T-helper 9 cell (primary cell): ENCODE data around the gene TENT5C.

Experiments used
- DNase-seq: peaks from one replicate; pipeline ENCODE4 v3.0.0-alpha.2; 2020

The TENT5C gene

DNA sequence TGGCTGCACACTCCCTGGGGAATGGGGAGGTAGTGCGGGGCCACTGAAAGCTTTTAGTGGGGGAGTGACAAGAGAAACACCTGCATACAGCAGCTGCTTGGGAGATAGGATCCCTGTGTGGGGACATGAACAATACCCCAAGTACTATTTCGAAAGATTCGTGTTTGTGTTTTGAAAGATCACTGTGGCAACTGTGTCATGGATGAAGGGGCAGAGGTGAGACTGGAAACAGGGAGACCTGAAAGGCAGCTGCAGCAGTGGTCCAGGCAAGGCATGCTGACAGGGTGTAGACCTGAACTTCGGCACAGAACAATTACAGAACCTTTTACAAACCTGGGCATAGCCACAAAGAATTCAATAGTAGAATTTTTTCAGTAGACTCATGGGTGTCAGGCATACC is 32.9 kb downstream of the TENT5C start:
- no peak for DNase-seq

DNA sequence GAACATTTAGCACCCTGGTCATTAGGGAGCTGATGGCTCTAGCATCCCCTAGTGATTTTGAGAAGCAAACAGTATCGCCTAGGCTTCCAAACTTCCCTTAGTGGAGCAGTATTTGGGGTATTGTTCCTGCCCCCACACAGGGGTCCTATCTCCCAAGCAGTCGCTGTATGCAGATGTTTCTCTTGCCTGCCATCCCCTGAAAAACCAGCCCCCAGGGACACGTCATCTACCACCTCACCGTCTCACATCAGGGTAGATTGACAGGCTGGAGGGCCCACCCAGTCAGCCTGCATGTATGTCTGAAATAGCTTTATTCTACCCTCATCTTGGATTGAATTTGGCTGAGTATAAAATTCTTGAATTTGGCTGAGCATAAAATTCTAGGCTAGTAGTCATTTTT is 33.9 kb downstream of the TENT5C start:
- DNase-seq, result no peak

DNA sequence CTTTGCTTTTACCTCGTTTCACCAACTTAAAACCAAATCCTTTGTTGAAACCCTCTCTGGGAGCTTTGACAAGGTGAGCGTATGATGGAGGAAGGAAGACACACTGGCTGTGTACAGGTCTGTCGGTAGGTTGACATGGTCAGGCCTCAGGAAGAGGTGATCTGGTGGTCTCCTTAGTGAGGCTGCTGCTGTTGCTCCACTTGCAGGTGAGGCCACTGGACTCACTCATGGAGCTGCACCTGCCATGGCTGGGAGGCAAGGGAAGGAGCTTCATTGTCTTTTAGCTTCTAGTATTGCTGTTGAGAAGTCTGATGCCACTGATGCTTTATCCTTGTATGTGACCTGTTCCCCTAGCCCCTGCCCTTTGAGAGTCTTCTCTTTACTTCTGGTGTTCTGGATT is 35.7 kb downstream of the TENT5C start:
- DNase-seq, result no peak

DNA sequence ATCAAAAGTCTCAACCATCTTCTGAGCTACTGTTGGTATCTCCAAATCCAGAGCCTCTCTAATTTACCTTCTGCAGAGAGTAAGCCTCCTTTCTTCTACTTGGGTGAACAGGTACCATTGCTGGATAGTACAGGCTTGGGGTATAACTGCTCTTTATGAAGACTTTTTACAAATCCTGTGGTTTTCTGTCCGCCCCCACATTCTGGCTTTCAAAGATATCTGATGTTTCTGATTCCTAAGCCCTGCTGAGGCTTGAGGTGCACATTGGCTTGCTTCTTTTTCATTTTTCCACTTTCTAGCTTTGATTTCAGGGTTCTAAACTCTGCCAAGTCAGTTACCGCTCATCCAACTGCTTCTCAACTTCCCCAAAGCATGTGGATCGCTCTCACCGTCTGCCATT is 37.1 kb downstream of the TENT5C start:
- no peak for DNase-seq

DNA sequence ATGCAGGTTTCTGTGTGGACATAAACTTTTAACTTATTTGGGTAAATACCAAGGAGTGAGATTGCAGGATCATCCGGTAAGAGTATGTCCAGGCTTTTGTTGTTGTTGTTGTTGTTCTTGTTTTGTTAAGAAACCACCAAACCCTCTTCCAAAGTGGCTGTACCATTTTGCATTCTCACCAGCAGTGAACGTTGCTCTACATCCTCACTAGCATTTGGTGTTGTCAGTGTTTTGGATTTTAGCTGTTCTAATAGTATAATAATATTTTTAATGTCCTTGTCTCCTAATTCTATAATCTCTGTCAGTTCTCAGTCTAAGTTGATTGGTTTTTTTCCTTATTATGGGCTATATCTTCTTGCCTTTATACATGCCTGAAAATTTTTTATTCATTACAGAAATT is 37.8 kb downstream of the TENT5C start:
- DNase-seq, result no peak

DNA sequence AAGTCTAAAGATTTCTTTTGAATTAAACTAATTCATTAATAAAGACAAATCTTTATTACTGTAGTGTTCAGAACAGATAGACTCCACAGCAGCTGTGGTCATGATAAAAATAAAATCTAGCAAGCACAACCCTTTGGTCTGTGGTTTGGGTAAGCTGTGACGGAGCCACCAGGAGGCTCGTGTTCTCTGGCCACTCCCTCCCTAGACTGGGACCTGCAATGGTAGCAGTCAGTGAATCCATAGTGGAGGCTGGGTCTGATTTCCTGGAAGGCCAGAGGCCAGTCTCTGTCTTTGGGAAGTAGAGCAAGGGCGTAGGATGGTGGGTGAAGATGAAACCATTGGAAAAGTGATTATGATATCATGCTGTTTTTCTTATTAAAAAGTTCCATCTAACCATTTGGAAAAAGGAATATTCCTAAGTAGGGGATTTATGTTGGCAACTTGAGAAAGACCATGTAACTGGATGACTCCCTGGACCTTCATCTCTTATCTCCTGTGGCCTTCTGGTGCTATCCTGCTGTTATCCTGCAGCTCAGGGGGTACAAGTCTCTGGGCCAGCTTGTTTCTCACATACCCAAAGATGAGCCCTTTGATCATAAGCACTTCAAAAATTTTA is 39.0 kb downstream of the TENT5C start:
- DNase-seq, result no peak

DNA sequence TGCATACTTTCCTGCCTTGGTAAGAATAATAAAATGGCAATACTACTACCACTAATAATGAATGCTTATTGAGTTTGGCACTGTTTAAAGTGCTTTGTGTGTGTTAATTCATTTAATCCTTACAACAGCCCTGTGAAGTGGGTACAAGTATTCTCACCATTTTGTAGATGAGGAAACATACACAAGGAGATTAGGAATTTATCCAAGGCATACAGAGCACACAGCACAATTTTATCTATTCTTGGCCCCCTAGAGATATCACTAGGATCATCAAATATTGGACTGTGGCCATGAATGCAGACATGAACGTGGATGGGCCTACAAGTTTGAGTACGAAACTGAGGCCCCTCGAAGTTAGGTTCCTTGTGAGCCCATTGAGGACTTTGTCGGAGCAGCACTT is 39.5 kb downstream of the TENT5C start:
- DNase-seq, result no peak

DNA sequence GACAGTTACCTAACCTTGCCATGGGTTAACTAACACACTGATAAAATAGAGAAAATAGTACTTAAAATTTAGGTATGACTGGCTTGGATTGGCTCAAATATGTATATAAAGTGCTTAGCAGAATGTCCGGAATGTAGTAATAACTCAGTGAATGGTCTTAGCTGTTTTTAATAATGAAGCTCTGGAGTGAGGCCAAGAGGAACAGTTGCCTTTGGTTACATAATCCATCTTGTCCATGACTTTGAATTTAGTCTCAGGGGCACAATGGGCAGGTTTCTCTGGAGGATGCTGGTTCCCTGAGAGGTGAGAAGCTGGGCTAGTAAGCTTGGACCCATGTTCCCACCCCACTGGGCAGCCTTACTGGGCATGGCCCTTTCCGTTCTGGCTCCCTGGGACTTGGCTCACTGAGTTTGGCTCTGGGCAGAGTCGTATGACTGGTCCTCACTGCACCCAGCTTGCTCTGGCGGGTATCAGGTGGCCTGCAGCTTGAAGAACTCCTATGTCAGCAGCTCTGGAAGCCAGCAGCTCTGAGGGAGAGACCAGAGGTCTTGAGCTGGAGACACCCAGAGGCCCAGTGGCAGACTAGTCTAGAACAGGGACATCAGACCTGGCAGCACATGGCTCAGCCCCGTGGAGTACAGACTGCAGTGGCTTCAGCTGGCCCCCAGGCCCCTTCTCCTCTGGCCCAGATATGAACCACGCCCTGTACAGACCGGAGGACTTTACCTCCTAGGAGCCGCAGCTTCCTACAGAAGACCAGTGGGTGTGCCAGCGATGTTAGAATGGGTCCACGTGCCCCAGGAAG is 40.4 kb downstream of the TENT5C start:
- DNase-seq, result no peak

DNA sequence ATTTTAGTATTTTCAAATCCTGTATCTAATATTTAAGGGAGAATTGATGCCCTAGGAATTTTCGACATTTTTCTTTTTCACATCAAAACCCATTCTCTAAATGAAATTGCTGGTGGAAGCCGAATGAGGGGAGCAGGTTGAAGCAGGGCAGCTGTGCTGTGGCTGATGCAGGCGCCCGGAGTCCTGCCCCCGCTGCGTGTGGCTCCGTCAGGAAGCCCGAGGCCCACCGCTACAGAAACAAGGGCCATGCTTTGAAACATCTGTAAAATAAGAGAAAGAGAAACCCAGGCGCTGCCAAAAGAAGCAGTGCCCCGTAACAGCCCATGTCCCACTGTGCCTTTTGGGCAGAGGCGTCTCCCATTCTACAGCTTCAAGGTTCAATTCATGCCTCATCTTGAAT is 41.1 kb downstream of the TENT5C start:
- no peak for DNase-seq

DNA sequence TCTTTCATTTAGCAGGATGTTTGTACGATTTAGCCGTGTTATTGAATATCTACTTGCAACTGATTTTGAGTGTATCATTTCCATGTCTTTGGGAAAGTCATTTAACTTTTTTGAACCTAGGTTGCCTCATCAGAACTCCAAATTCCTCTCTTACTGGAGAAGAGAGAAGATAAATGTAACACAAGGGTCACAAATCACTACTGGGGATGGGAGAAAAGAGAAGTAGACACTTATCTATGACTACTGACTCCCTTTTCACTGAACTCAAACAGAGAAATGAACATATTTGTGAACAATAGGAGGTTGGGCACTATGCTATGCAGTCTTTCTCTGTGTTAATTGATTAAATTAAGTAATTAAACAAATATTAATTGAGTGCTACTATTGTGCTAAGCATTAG is 42.2 kb downstream of the TENT5C start:
- no peak for DNase-seq

DNA sequence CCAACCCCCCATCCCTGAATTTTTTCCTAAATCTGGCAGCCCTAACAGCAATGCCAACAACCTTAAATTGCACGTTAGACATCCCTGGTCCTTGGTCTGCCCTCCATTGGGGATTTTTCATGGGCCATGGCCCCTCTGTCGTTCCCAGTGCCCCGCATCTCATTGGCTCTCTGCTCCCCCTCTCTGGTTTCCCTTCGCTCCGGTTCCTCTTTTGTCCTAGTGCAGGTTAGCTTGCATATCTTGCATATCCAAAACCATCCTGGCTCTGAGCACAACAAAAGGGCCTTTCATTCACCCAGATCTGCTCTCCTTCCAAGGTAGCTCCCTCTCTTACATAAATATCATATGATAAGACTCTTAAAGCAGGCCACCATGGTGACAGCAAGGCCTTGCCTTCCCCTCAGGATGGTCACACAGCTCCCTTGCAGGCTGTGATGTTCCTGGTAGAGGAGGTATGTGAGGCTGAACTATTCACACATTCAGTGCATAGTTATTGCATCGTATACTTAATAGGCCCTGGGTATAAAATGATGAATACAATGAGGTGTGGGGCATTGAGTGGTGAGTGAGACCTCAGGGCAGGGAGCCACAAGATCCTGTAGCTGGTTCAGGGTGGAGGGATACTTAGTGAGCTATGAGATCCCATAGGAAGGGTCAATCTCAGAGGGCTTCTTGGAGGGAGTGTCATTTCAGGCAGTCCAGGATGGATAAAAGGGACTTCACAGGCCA is 45.2 kb downstream of the TENT5C start:
- no peak for DNase-seq

DNA sequence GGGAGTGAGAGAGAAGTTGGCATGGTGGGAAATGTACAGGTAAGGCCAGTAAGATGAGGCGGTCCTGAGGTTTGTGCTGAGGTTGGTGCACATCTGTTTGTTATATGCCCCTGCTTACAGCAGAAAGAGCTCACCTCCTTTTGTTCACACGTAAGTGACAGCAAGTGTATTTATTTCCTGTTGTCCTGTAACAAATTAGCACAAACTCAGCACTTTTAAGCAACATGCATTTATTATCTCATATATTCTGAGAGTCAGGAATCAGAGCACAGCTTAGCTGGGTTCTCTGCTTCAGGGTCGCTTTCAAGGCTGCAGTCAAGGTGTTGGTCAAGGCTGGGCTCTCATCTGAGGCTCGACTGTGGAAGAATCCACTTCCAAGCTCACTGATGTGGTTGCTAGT is 45.8 kb downstream of the TENT5C start:
- no peak for DNase-seq

DNA sequence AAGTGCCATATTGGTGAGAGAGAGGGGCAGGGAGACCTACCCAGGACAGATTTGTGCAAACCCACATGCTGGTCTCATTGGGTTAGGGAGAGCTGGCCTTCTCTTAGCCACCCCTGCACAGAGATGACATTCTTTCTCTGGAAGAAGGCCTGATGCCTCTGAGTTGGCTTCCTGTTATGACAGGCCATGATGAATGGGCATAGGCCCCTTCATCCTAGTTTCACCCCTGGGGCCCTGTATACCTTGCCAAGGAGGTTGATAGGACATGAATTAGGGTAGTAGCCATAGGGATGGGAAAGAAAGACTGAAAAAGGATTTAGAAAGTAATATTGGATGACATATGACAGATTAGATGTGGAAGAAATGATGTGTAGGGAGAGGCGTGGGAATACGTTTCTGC is 46.6 kb downstream of the TENT5C start:
- DNase-seq, result no peak

DNA sequence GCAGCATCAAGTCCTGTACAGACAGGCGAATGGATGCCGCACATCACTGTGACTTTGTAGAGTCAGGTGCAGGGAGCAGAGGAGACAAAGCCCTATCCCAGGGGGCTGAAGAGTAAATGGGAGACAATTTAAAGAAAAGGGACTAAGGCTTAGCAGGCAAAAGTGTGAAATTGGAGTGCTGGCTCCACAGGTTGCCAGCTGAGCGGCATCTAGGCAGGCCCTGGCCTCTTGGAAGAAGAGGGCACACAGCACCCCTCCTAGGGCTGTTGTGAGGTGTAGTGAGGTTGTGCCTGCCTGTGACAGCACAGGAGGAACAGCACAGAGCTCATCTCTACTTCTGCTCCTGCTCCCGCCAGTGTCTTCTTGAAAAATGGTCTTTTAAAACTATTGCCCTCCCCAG is 47.3 kb downstream of the TENT5C start:
- no peak for DNase-seq

DNA sequence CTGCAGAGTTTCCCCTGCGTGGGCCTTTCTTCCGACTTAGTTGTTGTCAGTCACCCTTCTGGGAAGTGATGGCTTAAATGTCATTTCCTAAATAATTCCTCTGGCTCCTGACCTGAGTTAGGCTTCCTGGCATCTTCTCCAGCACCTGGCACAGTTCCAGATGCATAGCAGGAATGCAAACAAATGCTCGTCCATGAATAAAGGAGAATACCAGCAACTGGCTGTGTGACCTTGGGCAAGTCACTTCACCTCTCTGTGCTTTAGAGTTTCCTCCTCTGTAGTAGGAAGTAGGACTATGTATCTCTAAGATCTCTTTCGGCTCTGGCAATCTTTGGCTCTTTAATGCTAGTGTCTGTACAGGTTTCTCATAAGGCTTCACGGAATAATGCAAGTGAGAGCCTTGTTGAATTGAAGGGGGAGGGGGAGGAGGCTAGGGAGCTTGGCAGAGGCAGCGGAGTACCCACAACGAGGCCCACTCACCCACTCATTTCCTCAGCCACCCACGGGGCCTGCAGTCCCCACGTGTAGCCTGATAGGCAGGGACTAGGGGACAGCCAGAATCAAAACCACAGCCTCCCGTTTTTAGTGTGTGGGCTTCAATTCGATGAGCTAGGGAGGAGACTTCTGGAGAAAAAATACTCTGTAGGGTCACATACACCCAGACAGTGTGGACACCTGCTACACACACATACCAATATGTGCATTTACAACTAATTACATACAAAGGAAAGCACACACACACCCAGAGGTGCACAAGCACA is 48.1 kb downstream of the TENT5C start:
- DNase-seq, result no peak

DNA sequence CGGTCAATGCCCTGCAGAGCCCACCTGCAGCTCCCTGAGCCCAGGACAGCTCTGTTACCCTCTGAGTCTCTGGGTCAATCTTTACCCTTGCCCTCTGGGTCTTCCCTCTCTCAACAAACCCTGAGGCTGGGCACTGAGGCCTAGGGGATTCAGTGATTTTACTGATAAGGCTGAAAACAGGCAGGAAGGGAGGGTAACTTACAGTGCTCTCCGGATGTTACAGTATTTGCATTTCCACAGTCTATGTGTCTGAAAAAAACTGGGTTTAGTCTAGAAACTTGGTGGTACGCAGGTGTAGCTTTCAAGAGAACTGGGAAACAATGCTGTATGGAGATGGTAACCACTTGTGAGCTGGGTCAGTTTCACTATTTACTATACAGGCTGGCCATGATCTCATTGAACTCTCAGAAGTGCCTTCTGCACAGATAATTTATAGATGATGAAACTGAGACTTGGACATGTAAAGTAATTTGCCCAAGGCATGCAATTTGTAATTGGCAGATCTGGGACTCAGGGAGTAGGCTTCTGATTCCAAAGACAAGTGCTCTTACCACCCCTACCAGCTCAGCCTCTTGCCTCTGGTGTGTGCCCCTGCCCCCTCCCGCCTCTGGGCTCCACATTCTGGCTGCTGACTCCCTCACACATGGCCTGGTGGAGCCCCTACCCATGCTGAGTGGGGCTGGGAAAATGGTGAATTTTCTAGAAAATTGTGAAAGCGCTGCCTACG is 48.8 kb downstream of the TENT5C start:
- DNase-seq, result no peak

DNA sequence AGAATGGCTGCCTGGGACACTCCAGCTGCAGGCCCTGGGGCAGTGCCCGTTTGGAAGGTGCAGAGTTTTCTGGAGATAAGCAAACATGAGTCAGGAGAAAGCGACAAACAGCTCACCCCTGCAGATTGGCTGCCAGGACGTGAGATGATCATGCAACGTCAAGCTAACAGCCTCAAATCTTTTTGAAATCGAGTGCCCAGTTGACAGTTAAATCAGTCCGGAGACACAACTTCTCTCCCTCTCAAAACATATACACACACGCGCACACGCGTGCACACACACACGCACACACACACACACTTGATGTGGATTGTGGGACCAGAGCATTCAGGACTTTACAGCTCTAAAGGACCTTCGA is 49.4 kb downstream of the TENT5C start:
- DNase-seq, result no peak

DNA sequence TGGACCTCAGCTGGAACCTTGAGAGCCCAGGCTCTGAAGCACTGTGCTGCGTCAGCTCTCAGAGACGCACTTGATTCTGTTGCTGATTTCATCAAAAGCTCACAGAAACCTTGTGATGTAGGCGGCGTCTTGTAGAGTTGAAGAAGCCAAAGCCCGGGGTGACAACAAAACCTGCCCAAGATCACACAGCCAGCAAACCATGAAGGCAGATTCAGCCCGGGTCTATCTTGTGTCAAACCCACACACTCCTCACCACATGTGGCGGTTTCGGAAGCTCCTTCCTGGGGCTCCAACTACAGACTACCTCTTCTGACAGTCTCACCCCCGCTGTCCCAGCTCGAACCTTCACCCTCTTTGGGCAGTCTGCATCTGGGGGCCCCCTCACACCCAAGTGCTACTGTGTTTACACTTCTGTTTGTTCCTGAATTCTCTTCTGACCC is 50.4 kb downstream of the TENT5C start:
- peak; percentile 72 for DNase-seq

DNA sequence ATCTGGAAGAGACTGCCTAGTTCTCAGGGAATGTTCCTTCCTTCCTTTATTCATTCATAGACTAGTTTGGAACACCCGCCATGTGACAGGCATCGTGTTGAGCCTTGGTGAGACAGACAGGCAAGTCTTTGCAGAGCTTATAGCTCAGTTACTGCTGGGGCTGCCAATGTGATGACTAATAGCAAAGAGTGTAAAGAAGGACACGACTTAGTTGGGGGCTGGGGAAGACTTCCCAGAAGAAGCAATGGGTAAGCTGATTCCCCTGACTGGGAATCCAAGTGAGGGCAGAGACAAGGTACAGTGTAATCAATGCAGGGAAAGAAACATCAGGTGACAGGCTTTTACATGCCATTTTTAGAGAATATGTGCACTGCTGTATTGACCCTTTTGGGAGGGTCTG is 51.2 kb downstream of the TENT5C start:
- no peak for DNase-seq

DNA sequence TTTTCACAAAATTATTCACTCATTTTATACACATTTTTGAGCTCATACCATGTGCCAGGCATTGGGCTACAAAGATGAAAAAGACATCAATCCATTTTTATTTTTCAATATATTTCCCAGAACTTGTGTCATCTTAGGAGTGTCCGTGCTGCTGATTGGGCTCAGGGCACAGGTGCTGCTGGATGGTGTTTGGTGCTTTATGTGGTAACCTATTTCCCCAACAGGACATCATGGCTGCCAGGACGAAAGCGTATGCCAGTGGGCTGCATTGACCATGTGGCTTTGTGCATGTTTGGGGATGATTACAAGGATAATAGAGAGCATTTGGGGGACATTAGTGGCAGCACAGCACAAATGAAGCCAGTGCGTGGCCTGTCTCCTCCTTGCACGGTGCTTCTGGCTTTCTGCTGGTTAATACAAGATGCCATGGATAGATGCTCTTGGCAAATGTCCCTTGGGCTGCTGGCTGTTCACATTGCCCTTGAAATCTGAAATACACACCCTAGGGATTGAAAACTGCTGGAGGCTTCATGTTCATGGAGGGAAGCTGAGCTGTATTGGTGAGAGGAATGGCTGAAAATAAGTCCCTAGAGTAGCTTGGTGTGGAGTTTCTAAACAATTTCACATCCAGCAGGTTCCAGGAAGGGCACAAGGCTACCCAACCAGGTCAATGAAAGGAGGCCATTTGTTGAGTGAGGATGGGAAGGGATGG is 52.3 kb downstream of the TENT5C start:
- no peak for DNase-seq

DNA sequence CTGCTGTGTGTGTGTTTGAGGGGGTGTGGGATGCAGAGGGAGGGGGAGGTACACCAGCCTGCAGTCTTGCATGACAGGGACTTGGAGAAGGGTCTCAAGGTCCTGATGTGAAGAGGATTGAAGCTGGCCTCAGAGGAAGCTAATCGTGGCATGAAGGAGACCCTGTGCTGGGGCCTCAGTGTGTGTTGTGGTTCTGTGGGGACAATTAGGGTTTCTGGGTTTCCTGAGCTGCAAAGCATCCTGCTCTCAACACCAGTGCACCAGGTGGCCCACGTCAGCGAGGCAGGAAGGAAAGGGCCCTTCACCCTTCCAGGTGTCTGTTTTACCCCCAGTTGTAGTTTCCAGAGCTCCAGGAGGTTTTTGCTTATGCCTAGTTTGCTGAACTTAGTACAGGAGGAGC is 52.8 kb downstream of the TENT5C start:
- DNase-seq, result peak; percentile 72
